Spinal cord (tissue), 10 donors: ENCODE results near the gene LTBP2. TPM values are rescaled to one million over a fixed set of nuclear protein-coding genes. Genes with fewer than 3 reads are reported as not detected.

Experiments
- DNase-seq, 6 donors: peaks; one replicate each; pipeline versions ENCODE4 v3.0.0 to v3.0.0-alpha.2; 2013 to 2015; ENCODE audit warnings: low spot score in 6 of 6, low read depth in 4 of 6
- H3K27ac ChIP-seq: one replicate; pipeline ENCODE4 v1.5.1; 2013; ENCODE audit warnings: low read depth, low read length, control low read depth
- H3K27me3 ChIP-seq: one replicate; pipeline ENCODE4 v1.6.1; 2013; ENCODE audit warnings: low read length; ENCODE audit not compliant: control insufficient read depth, insufficient read depth
- H3K36me3 ChIP-seq: one replicate; pipeline ENCODE4 v1.6.1; 2013; ENCODE audit warnings: low read length; ENCODE audit not compliant: control insufficient read depth, insufficient read depth
- H3K4me1 ChIP-seq: one replicate; pipeline ENCODE4 v1.6.1; 2013; ENCODE audit warnings: low read length; ENCODE audit not compliant: control insufficient read depth, insufficient read depth
- H3K4me3 ChIP-seq: one replicate; pipeline ENCODE4 v1.5.1; 2013; ENCODE audit warnings: low read depth, low read length, control low read depth
- H3K9me3 ChIP-seq: one replicate; pipeline ENCODE4 v1.6.1; 2013; ENCODE audit warnings: low read length; ENCODE audit not compliant: control insufficient read depth, insufficient read depth
- WGBS: methylation state at CpG from one replicate; pipeline ENCODE4 v1.1.5; 2013; ENCODE audit warnings: missing lambda C conversion rate; ENCODE audit not compliant: insufficient coverage; 5-methylcytosine and 5-hydroxymethylcytosine counted together
- polyA plus RNA-seq, 2 donors: library from polyadenylated mRNA; unstranded; fragments of 120-200 nt; gene quantifications; one replicate each; pipeline ENCODE4 v1.2.1, GENCODE V29; 2013; ENCODE audit not compliant: insufficient read length in 2 of 2
- total RNA-seq, 2 donors: library from RNA; depleted of rRNA in 1 of 2; stranded (reverse); fragments of 120-200 nt in 1 of 2; fragments of >200 nt in 1 of 2; gene quantifications; one replicate each; pipeline versions ENCODE4 v1.2.3 to v1.2.4, GENCODE V29; 2013 to 2014
- donor health status: healthy.

The LTBP2 gene
- total and polyA plus RNA-seq, 4 donors: 2.2 to 23.9 (median 13.6) TPM

- Histone ChIP-seq H3K9me3 (no peaks in the 10 kb centered on the region), H3K27me3 (no peaks in the 10 kb centered on the region), H3K4me3 (no peak overlapping the region), H3K36me3 (no peaks in the 10 kb centered on the region), H3K4me1 (no peaks in the 10 kb centered on the region), H3K27ac (no peak overlapping the region)
- WGBS: 89% methylated on average over 5 of the region's 5 CpGs
- no peak for DNase-seq
Measured at GRCh38 chr14:74628418-74628817, 16.4 kb upstream of the LTBP2 start.

GRCh38 chr14:74627076-74627475, 15.0 kb upstream of the LTBP2 start:
- WGBS: 86% methylated on average over 5 of the region's 8 CpGs
- H3K4me3 ChIP-seq: no peak overlapping the region

DNA sequence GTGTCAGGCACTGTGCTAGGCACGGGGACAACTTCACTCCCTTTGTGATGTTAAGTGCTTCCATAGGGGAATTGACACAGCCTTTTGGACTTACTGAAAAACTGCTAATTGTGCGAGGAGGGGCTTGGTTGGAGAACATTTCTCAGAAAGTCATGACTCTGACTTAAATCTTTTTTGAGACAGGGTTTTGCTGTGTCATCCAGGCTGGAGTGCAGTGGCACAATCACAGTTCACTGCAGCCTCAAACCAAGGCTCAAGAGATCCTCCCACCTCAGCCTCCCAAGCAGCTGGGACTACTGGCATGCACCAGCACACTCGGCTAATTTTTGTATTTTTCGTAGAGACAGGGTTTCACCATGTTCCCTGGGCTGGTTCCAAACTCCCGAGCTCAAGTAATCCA, 10.2 kb upstream of the LTBP2 start:
- Histone ChIP-seq H3K27ac (no peak overlapping the region), H3K4me3 (no peak overlapping the region), H3K36me3 (no peaks in the 10 kb centered on the region), H3K4me1 (peaks cover 4% of the 10 kb centered on the region), H3K27me3 (no peaks in the 10 kb centered on the region), H3K9me3 (no peaks in the 10 kb centered on the region)
- DNase-seq: no peak
- WGBS: 96% methylated on average over 4 of the region's 5 CpGs

More at GRCh38 chr14:74627076-74627475, 15.0 kb upstream of the LTBP2 start:
- Histone ChIP-seq H3K9me3 (no peaks in the 10 kb centered on the region), H3K36me3 (no peaks in the 10 kb centered on the region), H3K27me3 (no peaks in the 10 kb centered on the region), H3K4me1 (no peaks in the 10 kb centered on the region), H3K27ac (no peak overlapping the region)
- no peak for DNase-seq

DNA sequence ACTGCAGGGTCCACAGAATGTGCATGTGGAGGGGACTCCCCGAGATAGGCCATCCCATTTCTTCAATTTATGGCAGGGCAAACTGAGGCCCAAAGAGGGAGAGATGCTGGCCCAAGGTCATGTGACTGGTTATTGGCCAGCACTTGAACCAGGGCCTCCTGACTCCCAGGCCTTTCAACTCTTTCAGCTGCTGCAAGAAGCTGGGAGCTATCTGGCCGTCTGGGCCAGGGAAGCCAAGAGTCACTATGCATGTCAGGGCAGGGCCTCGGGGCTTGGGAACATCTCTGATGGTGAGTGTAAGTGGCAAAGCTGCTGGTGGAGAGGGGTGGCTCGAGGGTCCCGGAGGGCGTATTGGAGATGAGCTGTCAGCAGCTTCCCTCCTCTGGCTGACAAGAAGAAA, 9.5 kb upstream of the LTBP2 start:
- no peak overlapping the region for H3K4me3 ChIP-seq
- DNase-seq: no peak
- no peaks in the 10 kb centered on the region for H3K9me3 ChIP-seq
- no peaks in the 10 kb centered on the region for H3K27me3 ChIP-seq
- WGBS: 74% methylated on average over 4 of the region's 6 CpGs
- peaks cover 4% of the 10 kb centered on the region for H3K4me1 ChIP-seq
- no peak overlapping the region for H3K27ac ChIP-seq
- no peaks in the 10 kb centered on the region for H3K36me3 ChIP-seq

- no peak overlapping the region for H3K27ac ChIP-seq
- no peaks in the 10 kb centered on the region for H3K27me3 ChIP-seq
- H3K4me1 ChIP-seq: peaks cover 4% of the 10 kb centered on the region
- H3K9me3 ChIP-seq: no peaks in the 10 kb centered on the region
- no peaks in the 10 kb centered on the region for H3K36me3 ChIP-seq
- WGBS: 92% methylated on average over 3 of the region's 3 CpGs
- no peak for DNase-seq
- H3K4me3 ChIP-seq: no peak overlapping the region
Measured at GRCh38 chr14:74620923-74621322, 8.9 kb upstream of the LTBP2 start.

- Histone ChIP-seq H3K27me3 (no peaks in the 10 kb centered on the region), H3K36me3 (no peaks in the 10 kb centered on the region), H3K9me3 (no peaks in the 10 kb centered on the region), H3K4me3 (no peak overlapping the region), H3K27ac (no peak overlapping the region), H3K4me1 (peaks cover 4% of the 10 kb centered on the region)
- WGBS: 100% methylated on average over 1 of the region's 2 CpGs
- DNase-seq: no peak
Measured at GRCh38 chr14:74620497-74620921, 8.5 kb upstream of the LTBP2 start.

DNA sequence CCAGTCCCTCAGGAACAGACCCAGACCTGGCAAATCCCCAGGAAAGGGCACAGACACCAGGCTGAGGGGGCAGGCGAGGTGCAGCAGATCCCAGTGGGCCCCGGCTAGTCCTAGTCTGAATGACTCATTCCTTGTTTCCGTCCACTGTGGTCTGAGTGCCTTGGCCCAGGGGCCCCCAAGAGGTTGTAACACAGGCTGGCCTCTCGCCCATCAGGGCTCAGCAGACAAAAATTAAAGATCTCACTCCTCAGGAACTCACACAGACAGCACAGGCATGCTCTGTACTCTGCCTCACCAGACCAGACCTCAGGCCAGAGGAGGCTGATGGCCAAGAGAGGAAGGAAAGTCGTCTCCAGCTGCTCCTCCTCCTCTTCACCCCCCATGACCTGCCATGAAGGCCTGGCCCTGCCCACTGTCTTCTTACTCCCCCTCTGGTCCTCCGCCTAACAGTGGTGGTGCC, 7.7 kb upstream of the LTBP2 start:
- WGBS: 60% methylated on average over 5 of the region's 6 CpGs
- H3K27me3 ChIP-seq: peaks cover 7% of the 10 kb centered on the region
- no peak for DNase-seq
- peaks cover 4% of the 10 kb centered on the region for H3K4me1 ChIP-seq
- no peaks in the 10 kb centered on the region for H3K36me3 ChIP-seq
- no peak overlapping the region for H3K4me3 ChIP-seq
- H3K27ac ChIP-seq: no peak overlapping the region
- H3K9me3 ChIP-seq: no peaks in the 10 kb centered on the region

- no peak overlapping the region for H3K27ac ChIP-seq
- peaks cover 4% of the 10 kb centered on the region for H3K4me1 ChIP-seq
- no peaks in the 10 kb centered on the region for H3K9me3 ChIP-seq
- no peak overlapping the region for H3K4me3 ChIP-seq
- H3K27me3 ChIP-seq: peaks cover 16% of the 10 kb centered on the region
- no peak for DNase-seq
- no peaks in the 10 kb centered on the region for H3K36me3 ChIP-seq
- 100% methylated on average over 1 of the region's 10 CpGs for WGBS
Measured at GRCh38 chr14:74618078-74618952, 6.3 kb upstream of the LTBP2 start.

- Histone ChIP-seq H3K27me3 (peaks cover 23% of the 10 kb centered on the region), H3K9me3 (no peaks in the 10 kb centered on the region), H3K27ac (no peak overlapping the region), H3K36me3 (no peaks in the 10 kb centered on the region), H3K4me1 (peaks cover 12% of the 10 kb centered on the region), H3K4me3 (no peak overlapping the region)
- DNase-seq: no peak
- 79% methylated on average over 9 of the region's 13 CpGs for WGBS
Measured at GRCh38 chr14:74616996-74617700, 5.1 kb upstream of the LTBP2 start.
